HCT116 (cell line): ENCODE measurements around the gene AHRR. TPM values are rescaled to one million over a fixed set of nuclear protein-coding genes. Genes with fewer than 3 reads are reported as not detected.

Experiments used
- ATAC-seq: fragments of 200-7000 bp; cut with Tn5 transposase; 2 replicates; pipeline ENCODE4 v1.9.1; 2020; ENCODE audit warnings: mild to moderate bottlenecking, moderate library complexity
- BruUV-seq: library from RNA; stranded (reverse); fragments of 400-500 nt; replicated peaks from 2 replicates; lab custom pipeline; 2021; lab: Mats Ljungman, UMichigan
- CTCF ChIA-PET: fragments of 300-600 bp; sonication (Branson Sonifier 250); formaldehyde crosslinking; loops from one replicate; lab custom pipeline; 2021; ENCODE audit warnings: antibody characterized with exemption; lab: Charles Lee
- POLR2A ChIA-PET: fragments of 300-600, 350-600 bp; sonication (Branson Sonifier 250); formaldehyde crosslinking; loops from one replicate; lab custom pipeline; 2021; ENCODE audit warnings: antibody characterized with exemption; lab: Charles Lee
- RAD21 ChIA-PET, 2 experiments: fragments of 300-600 bp; sonication (Branson Sonifier 250); formaldehyde crosslinking; loops; one replicate each; lab custom pipeline; 2023; ENCODE audit warnings: low total read pairs in 2 of 2; ENCODE audit not compliant: uncharacterized antibody in 2 of 2, unreplicated experiment in 2 of 2, low non-redundant PET in 1 of 2; lab: Charles Lee
- DNase-seq: peaks from one replicate; pipeline ENCODE4 v3.0.0-alpha.2; 2010; ENCODE audit warnings: low read depth, low spot score
- H2AFZ ChIP-seq: fragments of 200-600 bp; shearing (Covaris generic), sonication (generic); 2 replicates; pipeline ENCODE4 v1.6.1; 2017; ENCODE audit warnings: low read depth, mixed run types, mixed read lengths, antibody characterized with exemption, low read length; ENCODE audit not compliant: poor library complexity, severe bottlenecking
- H3K27ac ChIP-seq: 2 replicates; pipeline ENCODE4 v1.5.1; 2012; ENCODE audit warnings: low read depth, low read length
- H3K27me3 ChIP-seq: fragments of 200-600 bp; sonication (generic); 2 replicates; pipeline ENCODE4 v1.6.1; 2016; ENCODE audit warnings: mixed run types, low read length, mixed read lengths; ENCODE audit not compliant: insufficient read depth
- H3K36me3 ChIP-seq, 2 experiments: fragments of 200-500 bp in 1 of 2; fragments of 200-600 bp in 1 of 2; sonication (Bioruptor generic) in 1 of 2; sonication (generic) in 1 of 2; 2 replicates each; pipeline versions ENCODE4 v1.5.1 to v1.6.1; 2014 to 2016; ENCODE audit warnings: low read length in 2 of 2, inconsistent platforms in 1 of 2, mixed read lengths in 1 of 2, mixed run types in 1 of 2; ENCODE audit not compliant: insufficient read depth in 2 of 2, control insufficient read depth in 1 of 2
- H3K4me1 ChIP-seq, 2 experiments: fragments of 200-600 bp in 1 of 2; sonication (generic) in 1 of 2; 2 replicates each; pipeline versions ENCODE4 v1.5.1 to v1.6.1; 2012 to 2017; ENCODE audit warnings: low read length in 2 of 2, inconsistent platforms in 1 of 2, mild to moderate bottlenecking in 1 of 2, mixed read lengths in 1 of 2, mixed run types in 1 of 2, moderate library complexity in 1 of 2; ENCODE audit not compliant: insufficient read depth in 2 of 2, control insufficient read depth in 1 of 2
- H3K4me2 ChIP-seq: fragments of 200-600 bp; sonication (generic); 2 replicates; pipeline ENCODE4 v1.6.1; 2017; ENCODE audit warnings: mixed run types, low read length, mixed read lengths
- H3K4me3 ChIP-seq, 2 experiments: fragments of 200-600 bp in 1 of 2; sonication (generic) in 1 of 2; replicated peaks in 1 of 2; 2 replicates each; pipeline ENCODE4 v1.5.1; 2011 to 2016; ENCODE audit warnings: low read length in 2 of 2, control low read depth in 1 of 2, low read depth in 1 of 2, mild to moderate bottlenecking in 1 of 2, mixed read lengths in 1 of 2, mixed run types in 1 of 2
- H3K79me2 ChIP-seq: fragments of 200-600 bp; sonication (generic); 2 replicates; pipeline ENCODE4 v1.6.1; 2017; ENCODE audit warnings: mild to moderate bottlenecking, mixed run types, low read length, moderate library complexity, mixed read lengths; ENCODE audit not compliant: insufficient read depth
- H3K9ac ChIP-seq: fragments of 200-600 bp; sonication (generic); 2 replicates; pipeline ENCODE4 v1.6.1; 2016; ENCODE audit warnings: low read length, mixed read lengths
- H3K9me2 ChIP-seq: fragments of 200-600 bp; sonication (generic), shearing (Covaris generic); 2 replicates; pipeline ENCODE4 v1.6.1; 2017; ENCODE audit warnings: mixed run types, mild to moderate bottlenecking, moderate library complexity; ENCODE audit not compliant: insufficient read depth
- H3K9me3 ChIP-seq, 2 experiments: fragments of 200-500 bp in 1 of 2; fragments of 200-600 bp in 1 of 2; sonication (Bioruptor generic) in 1 of 2; sonication (generic) in 1 of 2; 2 replicates each; pipeline ENCODE4 v1.6.1; 2014 to 2017; ENCODE audit warnings: low read length in 2 of 2, mixed read lengths in 2 of 2, inconsistent platforms in 1 of 2, low read depth in 1 of 2, mild to moderate bottlenecking in 1 of 2, mixed run types in 1 of 2, moderate library complexity in 1 of 2; ENCODE audit not compliant: control insufficient read depth in 1 of 2, insufficient read depth in 1 of 2
- H4K20me1 ChIP-seq: fragments of 200-600 bp; sonication (generic), shearing (Covaris generic); 2 replicates; pipeline ENCODE4 v1.6.1; 2017; ENCODE audit warnings: mixed run types, mild to moderate bottlenecking, moderate library complexity; ENCODE audit not compliant: insufficient read depth
- ATF3 ChIP-seq: IDR thresholded peaks from 2 replicates; pipeline ENCODE4 v1.6.1; 2012
- CBX3 ChIP-seq: IDR thresholded peaks from 2 replicates; pipeline ENCODE4 v1.6.1; 2012; ENCODE audit warnings: low read depth
- EGR1 ChIP-seq: IDR thresholded peaks from 2 replicates; pipeline ENCODE4 v1.6.1; 2012; ENCODE audit warnings: low read depth
- EZH2 ChIP-seq: fragments of 200-600 bp; sonication (generic); IDR thresholded peaks from 2 replicates; pipeline ENCODE4 v1.6.1; 2017; ENCODE audit warnings: antibody characterized with exemption, mixed run types
- FOSL1 ChIP-seq: IDR thresholded peaks from 2 replicates; pipeline ENCODE4 v1.6.1; 2012; ENCODE audit warnings: low read depth
- JUND ChIP-seq: IDR thresholded peaks from 2 replicates; pipeline ENCODE4 v1.6.1; 2012
- RAD21 ChIP-seq: IDR thresholded peaks from 2 replicates; pipeline ENCODE4 v1.6.1; 2012; ENCODE audit warnings: low read depth, mild to moderate bottlenecking
- SIN3A ChIP-seq: IDR thresholded peaks from 2 replicates; pipeline ENCODE4 v1.6.1; 2012; ENCODE audit warnings: low read depth
- SRF ChIP-seq: IDR thresholded peaks from 2 replicates; pipeline ENCODE4 v1.6.1; 2012; ENCODE audit warnings: low read depth
- YY1 ChIP-seq: IDR thresholded peaks from 2 replicates; pipeline ENCODE4 v1.6.1; 2011; ENCODE audit warnings: low read length, low read depth, moderate library complexity, mild to moderate bottlenecking; ENCODE audit not compliant: insufficient replicate concordance; ENCODE audit errors: extremely low read depth
- ZFX ChIP-seq: fragments of 450-650 bp; IDR thresholded peaks from 2 replicates; pipeline ENCODE4 v1.6.1; 2017
- ZNF274 ChIP-seq: fragments of 200-500 bp; sonication (Bioruptor generic); IDR thresholded peaks from 2 replicates; pipeline ENCODE4 v1.6.1; 2014; ENCODE audit warnings: mild to moderate bottlenecking, low read depth, low read length, inconsistent platforms
- intact Hi-C: fragments of 100-400 bp; cut with micrococcal nuclease; formaldehyde crosslinking; loops from 2 replicates; pipeline ENCODE4 v1.10.0; 2022
- total RNA-seq: library from RNA; stranded (reverse); gene quantifications from one replicate; pipeline ENCODE4 v1.2.1, GENCODE V29; 2021; ENCODE audit not compliant: unreplicated experiment
- TF ChIP-seq, protein P1 (sequence below): IDR thresholded peaks from 2 replicates; pipeline ENCODE4 v1.6.1; 2011; ENCODE audit warnings: mild to moderate bottlenecking, low read length, moderate library complexity; ENCODE audit not compliant: insufficient replicate concordance; ENCODE audit errors: extremely low read depth
- TF ChIP-seq, protein P2 (sequence below): IDR thresholded peaks from 2 replicates; pipeline ENCODE4 v1.6.1; 2012; ENCODE audit warnings: low read depth

Gene AHRR
- total RNA-seq, 1 experiment from 2014 or later = 12.7 TPM

- Histone ChIP-seq H3K4me2 (no peak overlapping the region), H3K9me2 (no peaks in the 10 kb centered on the region), H3K9ac (no peak overlapping the region), H3K4me3 (no peak overlapping the region), H4K20me1 (no peaks in the 10 kb centered on the region), H3K4me1 (peaks cover 0 to 16% of the 10 kb centered on the region in 2 experiments; a peak in 2 of 4 replicates), H3K9me3 (no peaks in the 10 kb centered on the region), H2AFZ (no peak overlapping the region), H3K36me3 (no peaks in the 10 kb centered on the region), H3K27ac (no peak overlapping the region), H3K79me2 (no peaks in the 10 kb centered on the region; the same call in 1 of the 2 replicates), H3K27me3 (no peaks in the 10 kb centered on the region)
- intact Hi-C loops = no loop called here
- ChIA-PET RAD21 (no interaction called here), CTCF (no interaction called here), POLR2A (no interaction called here)
- no peak for DNase-seq
- BruUV-seq = no TSS peak
- TF ChIP-seq, protein P1, sequence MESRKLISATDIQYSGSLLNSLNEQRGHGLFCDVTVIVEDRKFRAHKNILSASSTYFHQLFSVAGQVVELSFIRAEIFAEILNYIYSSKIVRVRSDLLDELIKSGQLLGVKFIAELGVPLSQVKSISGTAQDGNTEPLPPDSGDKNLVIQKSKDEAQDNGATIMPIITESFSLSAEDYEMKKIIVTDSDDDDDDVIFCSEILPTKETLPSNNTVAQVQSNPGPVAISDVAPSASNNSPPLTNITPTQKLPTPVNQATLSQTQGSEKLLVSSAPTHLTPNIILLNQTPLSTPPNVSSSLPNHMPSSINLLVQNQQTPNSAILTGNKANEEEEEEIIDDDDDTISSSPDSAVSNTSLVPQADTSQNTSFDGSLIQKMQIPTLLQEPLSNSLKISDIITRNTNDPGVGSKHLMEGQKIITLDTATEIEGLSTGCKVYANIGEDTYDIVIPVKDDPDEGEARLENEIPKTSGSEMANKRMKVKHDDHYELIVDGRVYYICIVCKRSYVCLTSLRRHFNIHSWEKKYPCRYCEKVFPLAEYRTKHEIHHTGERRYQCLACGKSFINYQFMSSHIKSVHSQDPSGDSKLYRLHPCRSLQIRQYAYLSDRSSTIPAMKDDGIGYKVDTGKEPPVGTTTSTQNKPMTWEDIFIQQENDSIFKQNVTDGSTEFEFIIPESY = no peak
- TF ChIP-seq, protein P2, sequence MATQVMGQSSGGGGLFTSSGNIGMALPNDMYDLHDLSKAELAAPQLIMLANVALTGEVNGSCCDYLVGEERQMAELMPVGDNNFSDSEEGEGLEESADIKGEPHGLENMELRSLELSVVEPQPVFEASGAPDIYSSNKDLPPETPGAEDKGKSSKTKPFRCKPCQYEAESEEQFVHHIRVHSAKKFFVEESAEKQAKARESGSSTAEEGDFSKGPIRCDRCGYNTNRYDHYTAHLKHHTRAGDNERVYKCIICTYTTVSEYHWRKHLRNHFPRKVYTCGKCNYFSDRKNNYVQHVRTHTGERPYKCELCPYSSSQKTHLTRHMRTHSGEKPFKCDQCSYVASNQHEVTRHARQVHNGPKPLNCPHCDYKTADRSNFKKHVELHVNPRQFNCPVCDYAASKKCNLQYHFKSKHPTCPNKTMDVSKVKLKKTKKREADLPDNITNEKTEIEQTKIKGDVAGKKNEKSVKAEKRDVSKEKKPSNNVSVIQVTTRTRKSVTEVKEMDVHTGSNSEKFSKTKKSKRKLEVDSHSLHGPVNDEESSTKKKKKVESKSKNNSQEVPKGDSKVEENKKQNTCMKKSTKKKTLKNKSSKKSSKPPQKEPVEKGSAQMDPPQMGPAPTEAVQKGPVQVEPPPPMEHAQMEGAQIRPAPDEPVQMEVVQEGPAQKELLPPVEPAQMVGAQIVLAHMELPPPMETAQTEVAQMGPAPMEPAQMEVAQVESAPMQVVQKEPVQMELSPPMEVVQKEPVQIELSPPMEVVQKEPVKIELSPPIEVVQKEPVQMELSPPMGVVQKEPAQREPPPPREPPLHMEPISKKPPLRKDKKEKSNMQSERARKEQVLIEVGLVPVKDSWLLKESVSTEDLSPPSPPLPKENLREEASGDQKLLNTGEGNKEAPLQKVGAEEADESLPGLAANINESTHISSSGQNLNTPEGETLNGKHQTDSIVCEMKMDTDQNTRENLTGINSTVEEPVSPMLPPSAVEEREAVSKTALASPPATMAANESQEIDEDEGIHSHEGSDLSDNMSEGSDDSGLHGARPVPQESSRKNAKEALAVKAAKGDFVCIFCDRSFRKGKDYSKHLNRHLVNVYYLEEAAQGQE = no peak
- TF ChIP-seq RAD21 = no peak
- no peak for TF ChIP-seq ATF3
- no peak for TF ChIP-seq YY1
- no peak for TF ChIP-seq EGR1
- TF ChIP-seq SRF = no peak
- TF ChIP-seq ZFX = no peak
- TF ChIP-seq SIN3A = no peak
- no peak for TF ChIP-seq JUND
- TF ChIP-seq FOSL1 = no peak
- TF ChIP-seq EZH2 = no peak
- no peak for TF ChIP-seq ZNF274
- no peak for TF ChIP-seq CBX3
- ATAC-seq = no peak
Measured at GRCh38 chr5:478369-478981, 157.0 kb downstream of the AHRR start.
